Hepatic stellate cell (primary cell): ENCODE results near the gene ZNF322.
A peak's percentile ranks its signal among the peaks of the same experiment; 100 is the strongest.

Source experiments
- DNase-seq: peaks from one replicate; pipeline ENCODE4 v3.0.0; 2011; ENCODE audit warnings: low spot score

Gene ZNF322

GRCh38 chr6:26613689-26614683, 45.6 kb downstream of the ZNF322 start:
- DNase-seq, result no peak

GRCh38 chr6:26613201-26613600, 46.3 kb downstream of the ZNF322 start:
- DNase-seq, result no peak

GRCh38 chr6:26611599-26611998, 47.9 kb downstream of the ZNF322 start:
- DNase-seq, result no peak

GRCh38 chr6:26609463-26609862, 50.1 kb downstream of the ZNF322 start:
- DNase-seq, result no peak

- peak; percentile 58 for DNase-seq
Measured at GRCh38 chr6:26607434-26608230, 51.9 kb downstream of the ZNF322 start.

- DNase-seq, result no peak
Measured at GRCh38 chr6:26604797-26605196, 54.7 kb downstream of the ZNF322 start.

GRCh38 chr6:26604026-26604425, 55.5 kb downstream of the ZNF322 start:
- no peak for DNase-seq

- DNase-seq, result no peak
Measured at GRCh38 chr6:26602262-26602661, 57.3 kb downstream of the ZNF322 start.

- DNase-seq, result no peak
Measured at GRCh38 chr6:26600759-26601158, 58.8 kb downstream of the ZNF322 start.

- DNase-seq, result no peak
Measured at GRCh38 chr6:26599591-26599990, 60.0 kb downstream of the ZNF322 start.

GRCh38 chr6:26599134-26599533, 60.4 kb downstream of the ZNF322 start:
- DNase-seq, result no peak

GRCh38 chr6:26598267-26598666, 61.3 kb downstream of the ZNF322 start:
- DNase-seq, result no peak

GRCh38 chr6:26597821-26598220, 61.7 kb downstream of the ZNF322 start:
- DNase-seq, result no peak

- no peak for DNase-seq
Measured at GRCh38 chr6:26597389-26597766, 62.2 kb downstream of the ZNF322 start.

- DNase-seq, result peak; percentile 96
Measured at GRCh38 chr6:26596579-26597388, 62.8 kb downstream of the ZNF322 start, which contains the start of gene ABT1. ABT1 (plus strand) TSS chr6:26596953; CDS start chr6:26596983, 30 bp downstream.

- peak; percentile 78 for DNase-seq
Measured at GRCh38 chr6:26595669-26596269, 63.8 kb downstream of the ZNF322 start.

- peak; percentile 46 for DNase-seq
Measured at GRCh38 chr6:26594730-26595632, 64.6 kb downstream of the ZNF322 start.

GRCh38 chr6:26594131-26594498, 65.4 kb downstream of the ZNF322 start:
- DNase-seq, result no peak

GRCh38 chr6:26593278-26594130, 66.0 kb downstream of the ZNF322 start:
- DNase-seq, result no peak

GRCh38 chr6:26592649-26593048, 66.9 kb downstream of the ZNF322 start:
- no peak for DNase-seq
